WTC11 (cell line): ENCODE data around the gene RCN2. TPM values are rescaled to one million over a fixed set of nuclear protein-coding genes. Genes with fewer than 3 reads are reported as not detected.
A peak's percentile ranks its signal among the peaks of the same experiment; 100 is the strongest.

Experiments
- ATAC-seq: fragments of 200-7000 bp; cut with Tn5 transposase; 2 replicates; pipeline ENCODE4 v1.10.0; 2021; ENCODE audit warnings: mild to moderate bottlenecking, moderate library complexity
- Bru-seq: library from RNA; stranded (reverse); fragments of 400-500 nt; gene quantifications from one replicate; lab custom pipeline; 2021; lab: Mats Ljungman, UMichigan
- CTCF ChIA-PET: fragments of 300-600 bp; sonication (Branson Sonifier 250); formaldehyde crosslinking; loops from one replicate; lab custom pipeline; 2021; ENCODE audit warnings: antibody characterized with exemption; lab: Charles Lee
- POLR2A ChIA-PET: fragments of 350-600 bp; sonication (Branson Sonifier 250); formaldehyde crosslinking; loops from one replicate; lab custom pipeline; 2021; ENCODE audit warnings: antibody characterized with exemption; lab: Charles Lee
- DNase-seq: peaks from one replicate; pipeline ENCODE4 v3.0.0; 2021; ENCODE audit warnings: low spot score
- H3K27ac Mint-ChIP-seq: 2 replicates; pipeline ENCODE4 v1.8.0; 2021; ENCODE audit warnings: mixed read lengths
- H3K27me3 Mint-ChIP-seq: 2 replicates; pipeline ENCODE4 v1.8.0; 2021; ENCODE audit warnings: low read depth, mild to moderate bottlenecking, moderate library complexity, mixed read lengths
- H3K36me3 Mint-ChIP-seq: 2 replicates; pipeline ENCODE4 v1.8.0; 2021; ENCODE audit warnings: mixed read lengths
- H3K4me1 Mint-ChIP-seq: 2 replicates; pipeline ENCODE4 v1.8.0; 2022; ENCODE audit warnings: mixed read lengths
- H3K4me3 Mint-ChIP-seq: 2 replicates; pipeline ENCODE4 v1.8.0; 2021; ENCODE audit warnings: mild to moderate bottlenecking, moderate library complexity, mixed read lengths
- H3K9me3 Mint-ChIP-seq: 2 replicates; pipeline ENCODE4 v1.8.0; 2021; ENCODE audit warnings: mixed read lengths
- E2F5 ChIP-seq: sonication (generic); formaldehyde crosslinking; IDR thresholded peaks from 2 replicates; pipeline ENCODE4 v1.8.1; 2022; ENCODE audit warnings: mild to moderate bottlenecking, moderate library complexity, missing genetic modification reagents
- FOXK1 ChIP-seq: sonication (generic); formaldehyde crosslinking; IDR thresholded peaks from 2 replicates; pipeline ENCODE4 v1.8.0; 2022; ENCODE audit warnings: mild to moderate bottlenecking, moderate library complexity, missing genetic modification reagents
- FOXP1 ChIP-seq: sonication (generic); formaldehyde crosslinking; IDR thresholded peaks from 2 replicates; pipeline ENCODE4 v1.8.0; 2022; ENCODE audit warnings: missing genetic modification reagents, mild to moderate bottlenecking, moderate library complexity, borderline replicate concordance
- HMGXB4 ChIP-seq: sonication (generic); formaldehyde crosslinking; IDR thresholded peaks from 2 replicates; pipeline ENCODE4 v1.8.1; 2023; ENCODE audit warnings: mild to moderate bottlenecking, moderate library complexity, missing genetic modification reagents
- KAT7 ChIP-seq: sonication (generic); formaldehyde crosslinking; IDR thresholded peaks from 2 replicates; pipeline ENCODE4 v1.8.1; 2023; ENCODE audit warnings: missing genetic modification reagents, mild to moderate bottlenecking, borderline replicate concordance
- MLX ChIP-seq: sonication (generic); formaldehyde crosslinking; IDR thresholded peaks from 2 replicates; pipeline ENCODE4 v1.8.1; 2023; ENCODE audit warnings: mild to moderate bottlenecking, missing genetic modification reagents, moderate library complexity
- MYBL2 ChIP-seq: sonication (generic); formaldehyde crosslinking; IDR thresholded peaks from 2 replicates; pipeline ENCODE4 v1.8.1; 2023; ENCODE audit warnings: mild to moderate bottlenecking, moderate library complexity, missing genetic modification reagents
- NFYB ChIP-seq: sonication (generic); formaldehyde crosslinking; conservative IDR thresholded peaks from 2 replicates; pipeline ENCODE4 v1.8.0; 2022; ENCODE audit warnings: low read depth, missing genetic modification reagents
- RELA ChIP-seq: sonication (generic); formaldehyde crosslinking; IDR thresholded peaks from 2 replicates; pipeline ENCODE4 v1.8.1; 2022; ENCODE audit warnings: missing genetic modification reagents, mild to moderate bottlenecking, borderline replicate concordance
- SMAD4 ChIP-seq: sonication (generic); formaldehyde crosslinking; IDR thresholded peaks from 2 replicates; pipeline ENCODE4 v1.8.0; 2022; ENCODE audit warnings: mild to moderate bottlenecking, missing genetic modification reagents
- SP1 ChIP-seq: sonication (generic); formaldehyde crosslinking; conservative IDR thresholded peaks from 2 replicates; pipeline ENCODE4 v1.8.1; 2022; ENCODE audit warnings: missing genetic modification reagents
- TEAD1 ChIP-seq: sonication (generic); formaldehyde crosslinking; IDR thresholded peaks from 2 replicates; pipeline ENCODE4 v1.8.0; 2022; ENCODE audit warnings: mild to moderate bottlenecking, missing genetic modification reagents
- TP53 ChIP-seq: sonication (generic); formaldehyde crosslinking; IDR thresholded peaks from 2 replicates; pipeline ENCODE4 v1.8.1; 2023; ENCODE audit warnings: mild to moderate bottlenecking, missing genetic modification reagents
- ZNF121 ChIP-seq: sonication (generic); formaldehyde crosslinking; IDR thresholded peaks from 2 replicates; pipeline ENCODE4 v1.8.0; 2023; ENCODE audit warnings: missing genetic modification reagents
- ZNF219 ChIP-seq: sonication (generic); formaldehyde crosslinking; IDR thresholded peaks from 2 replicates; pipeline ENCODE4 v1.8.0; 2023; ENCODE audit warnings: missing genetic modification reagents, mild to moderate bottlenecking, borderline replicate concordance
- ZNF263 ChIP-seq: sonication (generic); formaldehyde crosslinking; IDR thresholded peaks from 2 replicates; pipeline ENCODE4 v1.8.1; 2022; ENCODE audit warnings: low read depth, mild to moderate bottlenecking, moderate library complexity, missing genetic modification reagents
- ZNF317 ChIP-seq: sonication (generic); formaldehyde crosslinking; IDR thresholded peaks from 2 replicates; pipeline ENCODE4 v1.8.1; 2023; ENCODE audit warnings: low read depth, mild to moderate bottlenecking, moderate library complexity, missing genetic modification reagents, borderline replicate concordance
- ZNF416 ChIP-seq: fragments of 250-450 bp; sonication (Bioruptor Pico); IDR thresholded peaks from 2 replicates; pipeline ENCODE4 v1.9.0; 2021; ENCODE audit warnings: mild to moderate bottlenecking, inconsistent platforms
- ZNF423 ChIP-seq: fragments of 250-450 bp; sonication (Bioruptor Pico); IDR thresholded peaks from 2 replicates; pipeline ENCODE4 v2.1.2; 2022; ENCODE audit warnings: mild to moderate bottlenecking, moderate library complexity
- ZNF532 ChIP-seq: fragments of 250-450 bp; sonication (Bioruptor Pico); IDR thresholded peaks from 2 replicates; pipeline ENCODE4 v1.9.0; 2021; ENCODE audit warnings: mild to moderate bottlenecking, borderline replicate concordance
- long read RNA-seq, 3 experiments: library from RNA in 1 of 3; library from capped mRNA in 1 of 3; library from polyadenylated mRNA in 1 of 3; unstranded in 2 of 3; stranded (forward) in 1 of 3; transcript quantifications; one replicate each; pipeline ENCODE4 v2.0.0, GENCODE V29; 2021
- total RNA-seq: library from RNA; stranded (reverse); gene quantifications from 3 replicates; pipeline ENCODE4 v1.2.3, GENCODE V29; 2021
- TF ChIP-seq, protein P1 (sequence below): sonication (generic); formaldehyde crosslinking; IDR thresholded peaks from 2 replicates; pipeline ENCODE4 v1.8.0; 2022; ENCODE audit warnings: mild to moderate bottlenecking, missing genetic modification reagents
- TF ChIP-seq, protein P2 (sequence below): fragments of 200-600 bp; IDR thresholded peaks from 2 replicates; pipeline ENCODE4 v1.8.0; 2022; ENCODE audit warnings: antibody characterized with exemption

RCN2 gene, protein sequence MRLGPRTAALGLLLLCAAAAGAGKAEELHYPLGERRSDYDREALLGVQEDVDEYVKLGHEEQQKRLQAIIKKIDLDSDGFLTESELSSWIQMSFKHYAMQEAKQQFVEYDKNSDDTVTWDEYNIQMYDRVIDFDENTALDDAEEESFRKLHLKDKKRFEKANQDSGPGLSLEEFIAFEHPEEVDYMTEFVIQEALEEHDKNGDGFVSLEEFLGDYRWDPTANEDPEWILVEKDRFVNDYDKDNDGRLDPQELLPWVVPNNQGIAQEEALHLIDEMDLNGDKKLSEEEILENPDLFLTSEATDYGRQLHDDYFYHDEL
- total RNA-seq (102 to 112 TPM (median 103 TPM) in 3 replicates), Bru-seq, nascent RNA (percentile 96 among the genes with signal in this experiment)
- long read RNA-seq, experiment 1, full-length matches to known transcripts, result 613 of 664 reads
- long read RNA-seq, experiment 1, partial matches to known transcripts, result 34 of 664 reads
- long read RNA-seq, experiment 1, other reads (novel, unspliced or antisense), result 17 of 664 reads
- long read RNA-seq, experiment 2, full-length matches to known transcripts, result 224 of 313 reads
- long read RNA-seq, experiment 2, partial matches to known transcripts, result 33 of 313 reads
- long read RNA-seq, experiment 2, other reads (novel, unspliced or antisense), result 56 of 313 reads
- long read RNA-seq, experiment 3, partial matches to known transcripts, result 13 of 14 reads
- long read RNA-seq, experiment 3, other reads (novel, unspliced or antisense), result 1 of 14 reads

- POLR2A ChIA-PET, result interaction anchor here (0.8 to 1.7 kb wide), 4 partner anchors 9 to 26 kb away, joined by 3 to 8 read pairs (median 4); partner anchors contain the start of gene SCAPER
- H3K27me3 Mint-ChIP-seq, result no peaks in the 10 kb centered on the region
- no peaks in the 10 kb centered on the region for H3K9me3 Mint-ChIP-seq
- CTCF ChIA-PET, result interaction anchor here (0.6 to 1.2 kb wide), 3 partner anchors 10 to 59 kb away, joined by 3 to 5 read pairs (median 3); no protein-coding TSS in a partner anchor
- ATAC-seq, result peak; percentile 99
- peaks cover 33% of the 10 kb centered on the region for H3K36me3 Mint-ChIP-seq
- H3K4me1 Mint-ChIP-seq, result peaks cover 21% of the 10 kb centered on the region
- DNase-seq, result peak; percentile 94
- H3K4me3 Mint-ChIP-seq, result peak within 1 kb of the TSS; percentile 88
- peak within 1 kb of the TSS; percentile 86 for H3K27ac Mint-ChIP-seq
- TF ChIP-seq RELA (no peak), FOXP1 (peak; percentile 85; the same call in 1 of the 2 replicates), ZNF416 (CRISPR knock-in tag) (0 out of 2 replicates have a peak, but pooled peaks have one; percentile 17), MYBL2 (peak; percentile 45; the same call in 1 of the 2 replicates), ZNF121 (CRISPR knock-in tag) (no peak), ZNF423 (no peak), KAT7 (CRISPR knock-in tag) (no peak; the same call in 1 of the 2 replicates), MLX (CRISPR knock-in tag) (no peak), E2F5 (CRISPR knock-in tag) (peak; percentile 58; the same call in 1 of the 2 replicates), ZNF532 (CRISPR knock-in tag) (no peak), ZNF219 (CRISPR knock-in tag) (no peak), NFYB (CRISPR knock-in tag) (peak; percentile 89), HMGXB4 (CRISPR knock-in tag) (peak; percentile 35; the same call in 1 of the 2 replicates), ZNF317 (CRISPR knock-in tag) (no peak), TEAD1 (CRISPR knock-in tag) (peak; percentile 42; the same call in 1 of the 2 replicates), ZNF263 (CRISPR knock-in tag) (0 out of 2 replicates have a peak, but pooled peaks have one; percentile 13), SMAD4 (CRISPR knock-in tag) (no peak), TP53 (CRISPR knock-in tag) (peak; percentile 77; the same call in 1 of the 2 replicates), FOXK1 (CRISPR knock-in tag) (0 out of 2 replicates have a peak, but pooled peaks have one; percentile 50), SP1 (CRISPR knock-in tag) (peak; percentile 96)
- TF ChIP-seq, protein P1, sequence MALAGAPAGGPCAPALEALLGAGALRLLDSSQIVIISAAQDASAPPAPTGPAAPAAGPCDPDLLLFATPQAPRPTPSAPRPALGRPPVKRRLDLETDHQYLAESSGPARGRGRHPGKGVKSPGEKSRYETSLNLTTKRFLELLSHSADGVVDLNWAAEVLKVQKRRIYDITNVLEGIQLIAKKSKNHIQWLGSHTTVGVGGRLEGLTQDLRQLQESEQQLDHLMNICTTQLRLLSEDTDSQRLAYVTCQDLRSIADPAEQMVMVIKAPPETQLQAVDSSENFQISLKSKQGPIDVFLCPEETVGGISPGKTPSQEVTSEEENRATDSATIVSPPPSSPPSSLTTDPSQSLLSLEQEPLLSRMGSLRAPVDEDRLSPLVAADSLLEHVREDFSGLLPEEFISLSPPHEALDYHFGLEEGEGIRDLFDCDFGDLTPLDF (CRISPR knock-in tag), result no peak
- TF ChIP-seq, protein P2, sequence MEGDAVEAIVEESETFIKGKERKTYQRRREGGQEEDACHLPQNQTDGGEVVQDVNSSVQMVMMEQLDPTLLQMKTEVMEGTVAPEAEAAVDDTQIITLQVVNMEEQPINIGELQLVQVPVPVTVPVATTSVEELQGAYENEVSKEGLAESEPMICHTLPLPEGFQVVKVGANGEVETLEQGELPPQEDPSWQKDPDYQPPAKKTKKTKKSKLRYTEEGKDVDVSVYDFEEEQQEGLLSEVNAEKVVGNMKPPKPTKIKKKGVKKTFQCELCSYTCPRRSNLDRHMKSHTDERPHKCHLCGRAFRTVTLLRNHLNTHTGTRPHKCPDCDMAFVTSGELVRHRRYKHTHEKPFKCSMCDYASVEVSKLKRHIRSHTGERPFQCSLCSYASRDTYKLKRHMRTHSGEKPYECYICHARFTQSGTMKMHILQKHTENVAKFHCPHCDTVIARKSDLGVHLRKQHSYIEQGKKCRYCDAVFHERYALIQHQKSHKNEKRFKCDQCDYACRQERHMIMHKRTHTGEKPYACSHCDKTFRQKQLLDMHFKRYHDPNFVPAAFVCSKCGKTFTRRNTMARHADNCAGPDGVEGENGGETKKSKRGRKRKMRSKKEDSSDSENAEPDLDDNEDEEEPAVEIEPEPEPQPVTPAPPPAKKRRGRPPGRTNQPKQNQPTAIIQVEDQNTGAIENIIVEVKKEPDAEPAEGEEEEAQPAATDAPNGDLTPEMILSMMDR, result no peak
Measured at GRCh38 chr15:76931397-76932134, at the start of gene RCN2. RCN2 (plus strand) TSS chr15:76931749; CDS start chr15:76931842, 93 bp downstream.
